Activated CD4-positive, CD25-positive, alpha-beta regulatory T cell treated with anti-CD3 and anti-CD28 coated beads, Interleukin-2, amount 50 U/mL, for 16 hours (primary cell): Measurements from ENCODE around the gene DLL1.
A peak's percentile ranks its signal among the peaks of the same experiment; 100 is the strongest.
"Not testable (repeated sequence)": the region's sequence is repeated elsewhere in the genome, so short reads cannot be mapped to it uniquely, and the experiment has no call there.

Source experiments
- DNase-seq: peaks from one replicate; pipeline ENCODE4 v3.0.0-alpha.2; 2020; ENCODE audit warnings: low read depth, low spot score

Gene DLL1

GRCh38 chr6:170290296-170291128 is at the start of gene DLL1:
Gene DLL1, minus strand, starts transcription at chr6:170291078. Its CDS starts 939 bp downstream, at chr6:170290139.
- DNase-seq, result no peak

- DNase-seq, result not testable (repeated sequence)
These were observed 44.3 kb upstream of the DLL1 start for GRCh38 chr6:170335199-170335598.

- no peak for DNase-seq
These were observed 38.4 kb upstream of the DLL1 start for GRCh38 chr6:170329321-170329720.

- DNase-seq, result no peak
These were observed 26.8 kb upstream of the DLL1 start for GRCh38 chr6:170317718-170318117.

GRCh38 chr6:170317076-170317475 is 26.2 kb upstream of the DLL1 start:
- no peak for DNase-seq

- no peak for DNase-seq
These were observed 25.2 kb upstream of the DLL1 start for GRCh38 chr6:170316071-170316470.

GRCh38 chr6:170314983-170315382 is 24.1 kb upstream of the DLL1 start:
- no peak for DNase-seq

GRCh38 chr6:170313716-170314295 is 22.9 kb upstream of the DLL1 start:
- DNase-seq, result no peak

- no peak for DNase-seq
These were observed 22.0 kb upstream of the DLL1 start for GRCh38 chr6:170312876-170313275.

- no peak for DNase-seq
These were observed 20.8 kb upstream of the DLL1 start for GRCh38 chr6:170311696-170312095.

GRCh38 chr6:170308761-170309160 is 17.9 kb upstream of the DLL1 start:
- DNase-seq, result no peak

GRCh38 chr6:170307080-170307545 is 16.2 kb upstream of the DLL1 start:
- no peak for DNase-seq

GRCh38 chr6:170306324-170307079 is 15.6 kb upstream of the DLL1 start, which contains the start of gene FAM120B:
Gene FAM120B, plus strand, starts transcription at chr6:170306758. Its CDS starts 10,633 bp downstream, at chr6:170317391.
- peak; percentile 91 for DNase-seq

- no peak for DNase-seq
These were observed 15.0 kb upstream of the DLL1 start for GRCh38 chr6:170305805-170306323.

- DNase-seq, result no peak
These were observed 10.3 kb upstream of the DLL1 start for GRCh38 chr6:170301184-170301583.

- DNase-seq, result no peak
These were observed 7.8 kb upstream of the DLL1 start for GRCh38 chr6:170298688-170299087.

- DNase-seq, result no peak
These were observed 6.9 kb upstream of the DLL1 start for GRCh38 chr6:170297576-170298330.

GRCh38 chr6:170296746-170297575 is 6.1 kb upstream of the DLL1 start:
- no peak for DNase-seq

GRCh38 chr6:170296423-170296745 is 5.5 kb upstream of the DLL1 start:
- no peak for DNase-seq
